CD14-positive monocyte (primary cell): Measurements from ENCODE around the gene MINK1. TPM values are rescaled to one million over a fixed set of nuclear protein-coding genes. Genes with fewer than 3 reads are reported as not detected.
A peak's percentile ranks its signal among the peaks of the same experiment; 100 is the strongest.
"Not testable (repeated sequence)": the region's sequence is repeated elsewhere in the genome, so short reads cannot be mapped to it uniquely, and the experiment has no call there.

Source experiments
- DNase-seq, 3 donors: peaks; one replicate each; pipeline ENCODE4 v3.0.0-alpha.2; 2011 to 2022
- H2AFZ ChIP-seq: 2 replicates; pipeline ENCODE4 v1.6.0; 2012; ENCODE audit warnings: mild to moderate bottlenecking, low read depth, low read length, inconsistent platforms; ENCODE audit not compliant: insufficient read depth, poor library complexity, severe bottlenecking
- H3K27ac ChIP-seq, 2 donors: 1 replicate in 1 of 2; 2 replicates in 1 of 2; pipeline ENCODE4 v1.5.1; 2012 to 2013; ENCODE audit warnings: low read length in 2 of 2, control low read depth in 1 of 2, inconsistent platforms in 1 of 2, low read depth in 1 of 2, mild to moderate bottlenecking in 1 of 2
- H3K27me3 ChIP-seq, 2 donors: one replicate each; pipeline versions ENCODE4 v1.6.0 to v1.6.1; 2011 to 2013; ENCODE audit warnings: low read length in 2 of 2; ENCODE audit not compliant: control insufficient read depth in 2 of 2, insufficient read depth in 2 of 2
- H3K36me3 ChIP-seq, 2 donors: replicated peaks in 1 of 2; 1 replicate in 1 of 2; 2 replicates in 1 of 2; pipeline versions ENCODE4 v1.5.1 to v1.6.1; 2012 to 2013; ENCODE audit warnings: low read length in 2 of 2, control low read depth in 1 of 2, inconsistent platforms in 1 of 2, mild to moderate bottlenecking in 1 of 2; ENCODE audit not compliant: insufficient read depth in 2 of 2, control insufficient read depth in 1 of 2
- H3K4me1 ChIP-seq, 2 donors: 1 replicate in 1 of 2; 2 replicates in 1 of 2; pipeline versions ENCODE4 v1.5.1 to v1.6.1; 2012 to 2013; ENCODE audit warnings: low read length in 2 of 2, control low read depth in 1 of 2, inconsistent platforms in 1 of 2, mild to moderate bottlenecking in 1 of 2, moderate library complexity in 1 of 2; ENCODE audit not compliant: insufficient read depth in 2 of 2, control insufficient read depth in 1 of 2
- H3K4me2 ChIP-seq: replicated peaks from 2 replicates; pipeline ENCODE3; 2012; ENCODE audit warnings: low read length, moderate library complexity, mild to moderate bottlenecking; ENCODE audit not compliant: poor library complexity, severe bottlenecking; ENCODE audit errors: extremely low read depth
- H3K4me3 ChIP-seq, 3 experiments: fragments of 200-600 bp in 1 of 3; sonication (generic) in 1 of 3; replicated peaks in 1 of 3; 1 replicate in 2 of 3; 2 replicates in 1 of 3; pipeline ENCODE4 v1.5.1; 2011 to 2013; ENCODE audit warnings: low read length in 3 of 3, mild to moderate bottlenecking in 3 of 3, control low read depth in 2 of 3, low read depth in 2 of 3, inconsistent platforms in 1 of 3, moderate library complexity in 1 of 3
- H3K79me2 ChIP-seq: 2 replicates; pipeline ENCODE4 v1.6.0; 2012; ENCODE audit warnings: mild to moderate bottlenecking, control low read depth, inconsistent platforms, low read length, moderate library complexity; ENCODE audit not compliant: insufficient read depth
- H3K9ac ChIP-seq: 2 replicates; pipeline ENCODE4 v1.6.0; 2017; ENCODE audit warnings: low read length, mild to moderate bottlenecking; ENCODE audit not compliant: insufficient read depth, poor library complexity, severe bottlenecking
- H3K9me3 ChIP-seq, 2 donors: replicated peaks in 1 of 2; 1 replicate in 1 of 2; 2 replicates in 1 of 2; pipeline versions ENCODE4 v1.5.1 to v1.6.1; 2012 to 2013; ENCODE audit warnings: low read length in 2 of 2, control low read depth in 1 of 2; ENCODE audit not compliant: control insufficient read depth in 1 of 2, insufficient read depth in 1 of 2
- H4K20me1 ChIP-seq: 2 replicates; pipeline ENCODE4 v1.6.0; 2012; ENCODE audit warnings: mild to moderate bottlenecking, low read length, control low read depth, moderate library complexity; ENCODE audit not compliant: insufficient read depth
- H3K27ac Mint-ChIP-seq, 7 donors: one replicate each; pipeline ENCODE4 v1.8.0; 2020; ENCODE audit warnings: mild to moderate bottlenecking in 7 of 7, mixed read lengths in 7 of 7, moderate library complexity in 6 of 7, inconsistent platforms in 2 of 7
- H3K27me3 Mint-ChIP-seq, 3 donors: one replicate each; pipeline ENCODE4 v1.8.0; 2021 to 2022; ENCODE audit warnings: low read depth in 3 of 3, mild to moderate bottlenecking in 3 of 3, mixed read lengths in 3 of 3, moderate library complexity in 3 of 3, inconsistent platforms in 1 of 3
- H3K36me3 Mint-ChIP-seq, 2 donors: one replicate each; pipeline ENCODE4 v1.8.0; 2020; ENCODE audit warnings: mixed read lengths in 2 of 2, inconsistent platforms in 1 of 2, mild to moderate bottlenecking in 1 of 2
- H3K4me1 Mint-ChIP-seq: one replicate; pipeline ENCODE4 v1.8.0; 2020; ENCODE audit warnings: mild to moderate bottlenecking, mixed read lengths
- H3K4me3 Mint-ChIP-seq, 2 donors: one replicate each; pipeline ENCODE4 v1.8.0; 2020; ENCODE audit warnings: mild to moderate bottlenecking in 2 of 2, mixed read lengths in 2 of 2, moderate library complexity in 1 of 2
- H3K9me3 Mint-ChIP-seq, 7 donors: one replicate each; pipeline ENCODE4 v1.8.0; 2020 to 2022; ENCODE audit warnings: mixed read lengths in 7 of 7, mild to moderate bottlenecking in 6 of 7, moderate library complexity in 6 of 7, inconsistent platforms in 2 of 7
- CTCF ChIP-seq: fragments of 200-600 bp; IDR thresholded peaks from one replicate; pipeline ENCODE4 v1.8.0; 2022; ENCODE audit warnings: antibody characterized with exemption, mild to moderate bottlenecking
- WGBS: methylation state at CpG from one replicate; pipeline ENCODE4 v1.1.5; 2013; ENCODE audit warnings: missing lambda C conversion rate; ENCODE audit not compliant: insufficient coverage; 5-methylcytosine and 5-hydroxymethylcytosine counted together
- intact Hi-C, 2 donors: fragments of 100-400 bp; cut with micrococcal nuclease; formaldehyde crosslinking; loops; one replicate each; pipeline versions ENCODE4 v1.15.0 to v1.15.1; 2023
- polyA plus RNA-seq, 3 donors: library from polyadenylated mRNA; depleted of rRNA in 1 of 3; unstranded in 2 of 3; stranded (reverse) in 1 of 3; fragments of 300-500 nt in 2 of 3; fragments of >200 nt in 1 of 3; fragmentation: Illumina TruSeq in 2 of 3; gene quantifications; 1 replicate in 2 of 3; 2 replicates in 1 of 3; pipeline ENCODE4 v1.2.3, GENCODE V29; 2012 to 2021

MINK1 gene
- polyA plus RNA-seq, 3 donors = 3.2 to 159 (median 7.2) TPM

GRCh38 chr17:4902540-4902939 lies 69.4 kb downstream of the MINK1 start:
- intact Hi-C loops = loop anchor here (5.0 to 10.0 kb wide), 2 partner anchors 45 to 162 kb away; partner anchors contain the start of gene PFN1 (in 1 of the 2)
- peak overlapping the region; percentile 89 for H3K4me2 ChIP-seq
- no peak for TF ChIP-seq CTCF
- peaks cover 0 to 10% (median 3%) of the 10 kb centered on the region in 7 donors for H3K9me3 Mint-ChIP-seq
- peak overlapping the region; percentile 71 to 96 (median 85) for H3K27ac Mint-ChIP-seq
- H3K4me3 Mint-ChIP-seq = peak overlapping the region; percentile 58 to 68
- peaks cover under 1 to 2% of the 10 kb centered on the region in 2 donors for H3K36me3 ChIP-seq
- peaks cover 47 to 52% of the 10 kb centered on the region in 2 donors for H3K4me1 ChIP-seq
- H3K79me2 ChIP-seq = no peaks in the 10 kb centered on the region
- H3K4me1 Mint-ChIP-seq = peaks cover 43% of the 10 kb centered on the region
- peak overlapping the region in 1 of 2 donors; percentile 80 for H3K27ac ChIP-seq
- H3K9me3 ChIP-seq = no peaks in the 10 kb centered on the region
- peaks cover 0 to 26% of the 10 kb centered on the region in 2 donors for H3K27me3 ChIP-seq
- no peaks in the 10 kb centered on the region for H4K20me1 ChIP-seq
- no peak overlapping the region for H2AFZ ChIP-seq
- peaks cover 7 to 12% of the 10 kb centered on the region in 2 donors for H3K36me3 Mint-ChIP-seq
- peak overlapping the region; percentile 49 for H3K9ac ChIP-seq
- peak in 1 of 3 donors; percentile 20 for DNase-seq
- peak overlapping the region in 1 of 3 experiments; percentile 83 for H3K4me3 ChIP-seq
- WGBS = 54% methylated on average over 3 of the region's 8 CpGs
- H3K27me3 Mint-ChIP-seq = peaks cover 41 to 63% (median 59%) of the 10 kb centered on the region in 3 donors

GRCh38 chr17:4903051-4903818 lies 70.1 kb downstream of the MINK1 start, which contains the start of gene CHRNE:
CHRNE (minus strand) TSS chr17:4903098; CDS start chr17:4903063, 35 bp downstream.
- Histone ChIP-seq H3K36me3 (no peaks in the 10 kb centered on the region), H2AFZ (no peak within 1 kb of the TSS), H3K4me1 (peaks cover 47 to 53% of the 10 kb centered on the region in 2 donors), H3K27me3 (peaks cover 0 to 26% of the 10 kb centered on the region in 2 donors), H3K9ac (peak within 1 kb of the TSS; percentile 49), H3K27ac (peak within 1 kb of the TSS; percentile 33 to 80), H3K9me3 (no peaks in the 10 kb centered on the region), H3K4me3 (peak within 1 kb of the TSS in 1 of 3 experiments; percentile 83), H3K4me2 (peak within 1 kb of the TSS; percentile 89), H4K20me1 (no peaks in the 10 kb centered on the region), H3K79me2 (no peaks in the 10 kb centered on the region)
- peak; percentile 91 for TF ChIP-seq CTCF
- Mint-ChIP-seq H3K4me1 (peaks cover 43% of the 10 kb centered on the region), H3K36me3 (peaks cover 5 to 12% of the 10 kb centered on the region in 2 donors), H3K9me3 (peaks cover 0 to 10% (median 3%) of the 10 kb centered on the region in 7 donors), H3K27me3 (peaks cover 38 to 61% (median 60%) of the 10 kb centered on the region in 3 donors), H3K27ac (peak within 1 kb of the TSS; percentile 79 to 96 (median 85)), H3K4me3 (peak within 1 kb of the TSS; percentile 62 to 68)
- intact Hi-C loops = loop anchor here (5.0 to 10.0 kb wide), 2 partner anchors 44 to 162 kb away; partner anchors contain the start of gene PFN1 (in 1 of the 2)
- 0% methylated on average over 8 of the region's 10 CpGs for WGBS
- peak; percentile 62 to 78 (median 64) for DNase-seq

- not testable (repeated sequence) for H3K27ac ChIP-seq, H3K4me3 ChIP-seq, H3K9ac ChIP-seq, H3K36me3 Mint-ChIP-seq, H3K9me3 ChIP-seq, DNase-seq, H3K27ac Mint-ChIP-seq, H3K9me3 Mint-ChIP-seq, H3K4me3 Mint-ChIP-seq, H4K20me1 ChIP-seq, H3K36me3 ChIP-seq, H3K4me2 ChIP-seq, H3K79me2 ChIP-seq, H3K27me3 ChIP-seq, H2AFZ ChIP-seq
- Mint-ChIP-seq H3K27me3 (peaks cover 22 to 35% (median 33%) of the 10 kb centered on the region in 3 donors), H3K4me1 (peaks cover 20% of the 10 kb centered on the region)
- peaks cover 28 to 35% of the 10 kb centered on the region in 2 donors for H3K4me1 ChIP-seq
- intact Hi-C loops = loop anchor here (5.0 to 10.0 kb wide), 2 partner anchors 81 to 158 kb away; partner anchors contain the start of gene CAMTA2 (in 2 of the 2)
Observed at GRCh38 chr17:4906642-4907041, 73.5 kb downstream of the MINK1 start.
